Measurements from ENCODE around the gene SEL1L2. TPM values are rescaled to one million over a fixed set of nuclear protein-coding genes. Genes with fewer than 3 reads are reported as not detected.

Gene SEL1L2
- polyA plus RNA-seq, 3 donors: not detected

DNA sequence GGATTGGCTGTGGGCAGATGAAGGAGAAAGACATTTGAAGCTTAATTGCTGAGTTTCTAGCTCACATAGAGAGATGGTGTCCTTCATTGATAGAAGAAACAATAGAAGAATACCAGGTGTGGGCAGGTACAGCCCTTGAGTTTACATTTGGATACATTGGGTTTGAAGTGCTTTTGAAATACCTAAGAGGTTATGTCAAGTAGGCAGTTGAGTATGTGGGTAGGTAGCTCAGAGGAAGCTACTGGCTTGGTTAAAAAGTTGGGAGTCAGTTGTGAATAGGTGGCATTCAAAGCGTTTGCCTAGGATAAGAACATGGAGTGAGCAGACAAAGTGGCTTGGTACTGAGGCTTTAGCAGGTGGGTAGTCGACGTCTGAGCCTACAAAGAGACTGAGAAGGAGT is 180.6 kb downstream of the SEL1L2 start:
- 100% methylated on average over 3 of the region's 3 CpGs for WGBS (ENCODE audit: insufficient coverage)
- Histone ChIP-seq H3K27ac (ENCODE audit: low read depth in 1 of 2, low read length in 2 of 2) (no peak overlapping the region), H3K9ac (ENCODE audit: insufficient read depth, low read length, poor library complexity, severe bottlenecking) (no peak overlapping the region), H4K20me1 (ENCODE audit: insufficient read depth, low read length) (no peaks in the 10 kb centered on the region), H3K27me3 (ENCODE audit: control insufficient read depth in 2 of 2, insufficient read depth in 2 of 2, low read length in 2 of 2) (no peaks in the 10 kb centered on the region), H3K4me1 (ENCODE audit: control insufficient read depth in 1 of 2, insufficient read depth in 2 of 2, low read length in 2 of 2) (no peaks in the 10 kb centered on the region), H3K9me3 (replicated peaks in 1 of 2; ENCODE audit: control insufficient read depth in 1 of 2, insufficient read depth in 1 of 2, low read length in 2 of 2) (no peaks in the 10 kb centered on the region), H3K4me2 (replicated peaks; ENCODE audit: extremely low read depth, low read length, poor library complexity, severe bottlenecking) (no peak overlapping the region), H3K36me3 (replicated peaks in 1 of 2; ENCODE audit: control insufficient read depth in 1 of 2, insufficient read depth in 2 of 2, low read length in 2 of 2) (peaks cover 85 to 100% of the 10 kb centered on the region in 2 donors), H3K4me3 (replicated peaks in 1 of 3; ENCODE audit: low read depth in 2 of 3, low read length in 3 of 3) (no peak overlapping the region), H3K79me2 (ENCODE audit: insufficient read depth, low read length) (no peaks in the 10 kb centered on the region), H2AFZ (ENCODE audit: insufficient read depth, low read depth, low read length, poor library complexity, severe bottlenecking) (no peak overlapping the region)
- TF ChIP-seq, protein P1, sequence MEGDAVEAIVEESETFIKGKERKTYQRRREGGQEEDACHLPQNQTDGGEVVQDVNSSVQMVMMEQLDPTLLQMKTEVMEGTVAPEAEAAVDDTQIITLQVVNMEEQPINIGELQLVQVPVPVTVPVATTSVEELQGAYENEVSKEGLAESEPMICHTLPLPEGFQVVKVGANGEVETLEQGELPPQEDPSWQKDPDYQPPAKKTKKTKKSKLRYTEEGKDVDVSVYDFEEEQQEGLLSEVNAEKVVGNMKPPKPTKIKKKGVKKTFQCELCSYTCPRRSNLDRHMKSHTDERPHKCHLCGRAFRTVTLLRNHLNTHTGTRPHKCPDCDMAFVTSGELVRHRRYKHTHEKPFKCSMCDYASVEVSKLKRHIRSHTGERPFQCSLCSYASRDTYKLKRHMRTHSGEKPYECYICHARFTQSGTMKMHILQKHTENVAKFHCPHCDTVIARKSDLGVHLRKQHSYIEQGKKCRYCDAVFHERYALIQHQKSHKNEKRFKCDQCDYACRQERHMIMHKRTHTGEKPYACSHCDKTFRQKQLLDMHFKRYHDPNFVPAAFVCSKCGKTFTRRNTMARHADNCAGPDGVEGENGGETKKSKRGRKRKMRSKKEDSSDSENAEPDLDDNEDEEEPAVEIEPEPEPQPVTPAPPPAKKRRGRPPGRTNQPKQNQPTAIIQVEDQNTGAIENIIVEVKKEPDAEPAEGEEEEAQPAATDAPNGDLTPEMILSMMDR (IDR thresholded peaks at IDR 0.05): no peak
- no peak for DNase-seq
- Mint-ChIP-seq H3K4me1 (peaks cover 4% of the 10 kb centered on the region), H3K4me3 (no peak overlapping the region), H3K27me3 (ENCODE audit: low read depth in 3 of 3) (no peaks in the 10 kb centered on the region), H3K27ac (no peak overlapping the region), H3K9me3 (no peaks in the 10 kb centered on the region), H3K36me3 (peaks cover 19 to 23% of the 10 kb centered on the region in 2 donors)
- intact Hi-C loops (cut with micrococcal nuclease): no loop called here

DNA sequence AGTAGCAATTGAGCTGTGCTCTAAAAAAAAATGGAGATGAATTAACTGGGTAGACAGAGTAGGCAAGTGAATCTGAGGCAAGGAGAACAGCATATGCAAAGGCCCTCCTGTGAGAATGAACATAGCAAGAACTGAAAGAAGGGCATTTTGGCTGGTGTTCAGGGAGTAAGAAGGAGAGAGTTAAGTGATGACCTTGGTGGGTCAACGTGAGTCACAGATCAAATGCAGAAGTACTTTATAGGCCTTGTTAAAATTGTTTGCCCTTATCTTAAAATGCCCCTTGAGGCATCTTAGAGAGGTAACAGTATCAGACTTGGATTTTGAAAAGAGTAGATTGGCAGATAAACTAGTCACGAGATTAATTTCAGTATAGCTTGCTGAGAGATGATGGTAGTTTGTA is 181.0 kb downstream of the SEL1L2 start:
- TF ChIP-seq, protein P1 (IDR thresholded peaks at IDR 0.05): no peak
- H3K9me3 ChIP-seq (replicated peaks in 1 of 2; ENCODE audit: control insufficient read depth in 1 of 2, insufficient read depth in 1 of 2, low read length in 2 of 2): no peaks in the 10 kb centered on the region
- H3K27ac Mint-ChIP-seq: no peak overlapping the region
- no peak overlapping the region for H3K9ac ChIP-seq (ENCODE audit: insufficient read depth, low read length, poor library complexity, severe bottlenecking)
- no peaks in the 10 kb centered on the region for H3K27me3 Mint-ChIP-seq (ENCODE audit: low read depth in 3 of 3)
- H2AFZ ChIP-seq (ENCODE audit: insufficient read depth, low read depth, low read length, poor library complexity, severe bottlenecking): no peak overlapping the region
- H3K4me3 Mint-ChIP-seq: no peak overlapping the region
- H3K4me1 ChIP-seq (ENCODE audit: control insufficient read depth in 1 of 2, insufficient read depth in 2 of 2, low read length in 2 of 2): no peaks in the 10 kb centered on the region
- no peaks in the 10 kb centered on the region for H3K79me2 ChIP-seq (ENCODE audit: insufficient read depth, low read length)
- H3K4me3 ChIP-seq (replicated peaks in 1 of 3; ENCODE audit: low read depth in 2 of 3, low read length in 3 of 3): no peak overlapping the region
- H3K36me3 Mint-ChIP-seq: peaks cover 19 to 23% of the 10 kb centered on the region in 2 donors
- H3K36me3 ChIP-seq (replicated peaks in 1 of 2; ENCODE audit: control insufficient read depth in 1 of 2, insufficient read depth in 2 of 2, low read length in 2 of 2): peaks cover 85 to 100% of the 10 kb centered on the region in 2 donors
- no peak overlapping the region for H3K4me2 ChIP-seq (replicated peaks; ENCODE audit: extremely low read depth, low read length, poor library complexity, severe bottlenecking)
- 50% methylated on average over 2 of the region's 2 CpGs for WGBS (ENCODE audit: insufficient coverage)
- intact Hi-C loops (cut with micrococcal nuclease): no loop called here
- H3K27me3 ChIP-seq (ENCODE audit: control insufficient read depth in 2 of 2, insufficient read depth in 2 of 2, low read length in 2 of 2): no peaks in the 10 kb centered on the region
- no peaks in the 10 kb centered on the region for H3K9me3 Mint-ChIP-seq
- H4K20me1 ChIP-seq (ENCODE audit: insufficient read depth, low read length): no peaks in the 10 kb centered on the region
- no peak overlapping the region for H3K27ac ChIP-seq (ENCODE audit: low read depth in 1 of 2, low read length in 2 of 2)
- H3K4me1 Mint-ChIP-seq: peaks cover 4% of the 10 kb centered on the region
- DNase-seq: no peak
